AG08396 (cell line): Measurements from ENCODE around the gene KIF16B.
A peak's percentile ranks its signal among the peaks of the same experiment; 100 is the strongest.
"Not testable (repeated sequence)": the region's sequence is repeated elsewhere in the genome, so short reads cannot be mapped to it uniquely, and the experiment has no call there.

Experiments used
- DNase-seq: peaks from one replicate; pipeline ENCODE4 v3.0.0; 2012; ENCODE audit warnings: low spot score, mixed read lengths

The KIF16B gene

GRCh38 chr20:16553684-16554083 is 19.6 kb downstream of the KIF16B start:
- DNase-seq: no peak

DNA sequence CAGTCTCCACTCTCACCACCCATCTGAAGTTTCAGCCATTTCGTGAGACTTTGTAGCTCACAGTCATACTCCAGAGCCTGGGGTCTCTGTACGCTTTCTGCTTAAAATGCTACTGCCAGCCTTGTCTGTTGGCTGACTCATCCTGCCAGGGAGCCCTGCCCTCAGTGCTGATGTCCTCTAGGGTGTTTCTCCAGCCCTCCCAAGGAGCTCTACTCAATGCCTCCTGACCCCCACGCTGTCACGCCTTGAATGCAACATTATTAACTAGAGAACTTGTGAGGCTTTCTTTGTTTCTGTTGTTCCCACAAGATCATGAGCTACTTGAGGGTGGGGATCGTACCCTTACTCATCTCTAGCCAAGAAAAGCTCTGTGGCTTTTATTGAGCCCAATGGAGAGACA is 20.1 kb downstream of the KIF16B start:
- DNase-seq: no peak

GRCh38 chr20:16552015-16552414 is 21.2 kb downstream of the KIF16B start:
- DNase-seq: no peak

DNA sequence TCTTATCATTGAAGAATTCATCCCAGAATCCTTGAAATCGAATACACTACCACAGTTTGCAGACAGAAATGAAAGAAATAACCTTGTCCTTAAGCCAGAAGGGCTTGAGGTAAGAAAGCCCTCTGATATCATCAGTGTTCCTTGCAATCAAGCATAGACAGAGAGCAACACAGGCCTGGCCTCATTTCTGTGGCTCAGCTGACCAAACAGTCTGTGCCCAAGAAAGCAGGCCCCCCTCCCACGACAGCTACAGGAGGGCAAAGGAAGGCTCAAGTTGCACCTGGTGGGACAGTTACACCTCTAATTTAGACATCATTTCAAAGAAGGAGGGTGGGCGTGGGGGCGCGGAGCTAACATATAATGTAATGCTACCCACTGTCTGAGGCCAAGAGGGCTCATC is 21.6 kb downstream of the KIF16B start:
- no peak for DNase-seq

DNA sequence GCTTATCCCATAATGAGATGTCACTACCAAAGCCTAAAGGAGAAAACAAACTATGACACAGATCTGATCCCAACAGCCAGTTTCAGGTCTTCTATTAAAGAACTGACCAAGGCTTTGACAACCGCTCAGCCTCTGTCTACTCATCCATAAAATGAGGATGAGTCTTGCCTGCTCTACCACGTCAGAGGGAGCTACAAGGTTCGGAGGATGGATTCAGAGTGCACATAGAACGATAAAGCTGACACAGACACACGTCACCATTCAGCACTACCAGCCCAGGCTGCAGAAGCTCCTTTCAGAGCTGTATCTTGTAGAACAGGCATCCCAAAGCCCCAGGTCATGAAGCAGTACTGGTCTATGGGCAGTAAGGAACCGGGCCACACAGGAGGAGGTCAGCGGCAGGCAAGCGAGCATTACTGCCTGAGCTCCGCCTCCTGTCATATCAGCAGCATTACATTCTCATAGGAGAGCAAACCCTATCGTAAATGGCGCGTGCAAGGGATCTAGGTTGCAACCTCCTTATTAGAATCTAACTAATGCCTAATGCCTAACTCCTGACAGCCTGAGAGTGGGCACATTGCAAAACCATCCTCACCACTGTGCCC is 25.1 kb downstream of the KIF16B start:
- DNase-seq: no peak

DNA sequence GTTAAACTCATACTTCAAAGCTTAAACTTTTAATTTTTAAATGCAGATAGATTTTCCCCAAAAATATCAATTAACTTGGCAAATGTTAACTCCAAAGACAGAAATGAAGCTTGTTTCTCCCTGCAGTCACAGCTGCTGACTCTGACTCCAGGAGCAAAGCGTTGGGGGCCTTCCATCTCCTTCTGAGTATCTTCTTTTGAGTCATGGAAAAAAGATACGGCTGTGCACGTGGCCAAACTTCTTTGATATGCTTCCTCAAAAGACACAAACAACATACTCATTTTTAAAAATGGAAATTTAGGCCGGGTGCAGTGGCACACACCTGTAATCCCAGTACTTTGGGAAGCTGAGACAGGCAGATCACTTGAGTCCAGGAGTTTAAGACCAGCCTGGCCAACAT is 28.3 kb downstream of the KIF16B start:
- no peak for DNase-seq

DNA sequence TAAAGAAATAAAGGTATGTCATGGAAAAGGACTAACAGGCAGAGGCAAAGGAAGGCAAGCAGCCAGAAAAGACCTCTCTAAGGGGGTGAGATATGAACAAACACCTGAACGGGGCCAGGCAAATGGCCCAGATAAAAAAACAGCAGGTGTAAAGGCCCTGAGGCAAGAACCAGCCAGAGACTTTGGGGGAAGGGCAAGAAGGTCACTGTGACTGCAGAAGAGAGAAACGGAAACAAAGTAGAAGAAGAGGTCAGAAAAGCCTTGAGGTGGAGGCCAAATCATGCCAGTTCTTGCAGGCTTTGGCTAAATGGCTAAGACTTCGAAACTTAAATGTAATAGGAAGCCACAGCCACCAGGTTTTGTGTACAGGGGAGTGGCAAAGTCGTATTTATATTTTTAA is 30.8 kb downstream of the KIF16B start:
- DNase-seq: no peak

DNA sequence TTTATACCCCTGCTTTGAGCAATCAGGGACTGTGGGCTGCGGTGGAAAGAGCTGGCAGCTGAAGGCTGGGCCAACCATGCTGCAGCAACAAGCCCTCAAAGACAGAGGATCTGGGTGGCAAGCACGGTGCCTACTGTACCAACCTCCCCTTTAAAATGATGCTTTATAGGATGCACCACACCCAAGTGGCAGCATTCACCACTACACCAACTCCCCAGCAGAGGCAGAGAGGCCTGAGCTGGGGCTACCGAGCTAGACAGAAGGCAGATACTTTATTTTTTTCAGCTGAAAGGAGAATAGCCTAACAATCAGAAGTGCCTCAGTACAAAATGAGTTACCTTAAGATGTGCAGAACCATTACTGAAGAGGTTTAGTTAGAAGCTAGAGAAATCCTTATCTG is 31.4 kb downstream of the KIF16B start:
- no peak for DNase-seq

DNA sequence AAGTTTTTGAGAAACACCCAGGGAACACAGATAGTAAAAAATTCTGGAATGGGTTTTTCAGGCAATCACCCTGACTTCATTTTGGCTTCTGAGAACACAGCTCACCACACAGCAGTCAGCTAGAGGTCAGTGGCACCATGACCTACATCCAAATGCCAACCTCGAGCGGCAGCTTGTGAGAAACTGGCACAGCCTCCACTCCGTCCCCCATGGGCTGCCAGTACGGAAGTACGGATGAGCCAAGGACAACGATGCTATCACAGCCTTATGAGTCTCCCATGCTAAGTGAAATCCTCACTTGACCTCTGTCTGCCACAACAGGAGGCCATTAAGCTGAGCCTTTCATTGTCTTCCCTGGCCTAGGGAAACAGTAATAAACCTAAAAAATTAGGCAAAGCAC is 32.0 kb downstream of the KIF16B start:
- no peak for DNase-seq

DNA sequence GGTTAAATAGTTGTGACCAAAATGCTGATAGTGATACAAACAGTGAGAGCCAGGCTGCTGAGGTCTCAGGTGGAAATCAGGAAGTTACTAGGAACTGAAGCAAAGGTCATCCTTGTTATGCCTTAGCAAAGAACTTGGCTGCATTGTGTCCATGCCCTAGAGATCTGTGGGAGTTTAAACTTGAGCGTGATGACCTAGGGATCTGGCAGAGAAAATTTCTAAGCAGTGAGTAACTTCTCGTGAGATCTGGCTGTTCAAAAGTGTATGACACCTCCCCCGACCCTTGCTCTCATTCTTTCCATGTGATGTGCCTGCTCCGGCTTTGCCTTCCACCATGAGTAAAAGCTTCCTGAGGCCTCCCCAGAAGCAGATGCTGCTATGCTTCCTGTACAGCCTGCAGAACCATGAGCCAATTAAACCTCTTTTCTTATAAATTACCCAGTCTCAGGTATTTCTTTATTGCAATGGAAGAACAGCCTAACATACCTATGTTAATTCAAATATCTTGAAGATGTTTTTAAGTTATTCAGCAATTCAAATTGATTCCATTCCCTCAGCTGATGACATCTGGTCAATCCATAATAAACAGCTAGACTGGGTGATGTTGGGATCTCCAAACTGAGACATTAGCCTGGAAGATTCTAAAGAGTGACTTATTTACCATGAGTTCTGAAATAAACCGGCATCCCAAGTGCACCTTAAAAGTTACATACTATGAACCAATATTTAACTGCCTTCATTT is 33.8 kb downstream of the KIF16B start:
- DNase-seq: no peak

DNA sequence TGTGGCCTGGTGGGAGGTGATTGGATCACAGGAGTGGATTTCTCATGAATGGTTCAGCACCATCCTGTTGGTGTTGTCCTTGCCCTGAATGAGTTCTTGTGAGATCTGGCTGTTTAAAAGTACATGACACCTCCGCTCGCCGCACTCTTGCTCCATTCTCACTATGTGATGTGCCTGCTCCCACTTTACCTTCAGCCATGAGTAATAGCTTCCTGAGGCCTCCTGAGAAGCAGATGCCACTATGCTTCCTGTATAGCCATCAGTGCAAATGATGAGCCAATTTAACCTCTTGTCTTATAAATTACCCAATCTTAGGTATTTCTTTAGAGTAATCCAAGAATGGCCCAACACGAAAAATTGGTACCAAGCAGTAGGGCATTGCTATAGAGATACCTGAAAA is 34.5 kb downstream of the KIF16B start:
- DNase-seq: no peak

GRCh38 chr20:16537918-16538317 is 35.3 kb downstream of the KIF16B start:
- DNase-seq: no peak

- no peak for DNase-seq
Observed at GRCh38 chr20:16537025-16537665, 36.1 kb downstream of the KIF16B start.

DNA sequence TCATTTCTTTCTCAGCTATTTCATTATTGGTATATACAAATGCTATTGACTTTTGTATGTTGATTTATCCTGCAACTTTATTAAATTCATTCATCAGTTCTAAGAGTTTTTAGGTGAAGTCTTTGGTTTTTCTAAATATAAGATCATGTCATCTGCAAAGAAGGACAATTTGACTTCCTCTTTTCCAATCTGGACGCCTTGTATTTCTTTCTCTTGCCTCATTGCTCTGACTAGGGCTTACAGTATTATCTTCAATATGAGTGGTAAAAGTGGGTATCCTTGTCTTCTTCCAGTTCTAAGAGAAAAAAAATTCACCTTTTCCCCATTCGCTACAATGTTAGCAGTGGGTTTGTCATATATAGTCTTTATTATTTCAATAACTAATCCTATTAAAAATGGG is 38.0 kb downstream of the KIF16B start:
- DNase-seq: no peak

DNA sequence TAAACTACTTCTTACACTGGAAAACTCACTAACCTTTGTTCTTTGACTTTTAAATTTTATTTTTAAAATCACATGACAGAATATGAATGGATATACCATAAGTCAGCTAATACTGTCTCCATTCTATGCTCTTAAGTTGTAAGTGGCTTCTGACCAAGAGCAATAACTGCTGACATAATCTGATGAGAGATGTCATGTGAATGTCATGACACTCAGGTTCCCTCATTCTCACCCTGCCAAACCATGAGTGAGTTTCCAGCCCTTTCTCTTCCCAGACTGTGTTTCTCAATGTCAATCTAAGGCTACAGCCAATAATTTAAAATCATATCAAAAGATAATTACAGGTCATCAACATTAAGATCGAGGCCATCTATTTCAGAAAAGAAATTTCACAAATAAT is 39.7 kb downstream of the KIF16B start:
- DNase-seq: no peak

DNA sequence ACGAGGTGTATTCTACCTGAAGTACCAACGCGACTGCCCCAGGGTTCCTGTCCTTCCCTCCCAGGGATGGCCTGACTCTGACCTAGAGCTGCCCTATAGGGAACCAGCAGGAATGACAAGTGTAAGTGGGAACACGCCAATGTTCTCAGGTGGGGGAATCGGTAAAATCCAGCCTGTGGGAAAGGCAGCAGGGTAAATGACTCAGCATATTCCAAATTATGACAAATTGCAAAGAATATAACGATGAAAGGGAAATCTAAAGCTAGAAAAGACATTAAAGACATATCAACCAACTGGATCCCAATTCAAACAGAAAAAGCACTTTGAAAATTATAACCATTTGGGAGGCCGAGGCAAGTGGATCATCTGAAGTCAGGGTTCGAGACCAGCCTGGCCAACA is 41.8 kb downstream of the KIF16B start:
- DNase-seq: no peak

- peak; percentile 23 for DNase-seq
Observed at GRCh38 chr20:16530201-16530681, 43.0 kb downstream of the KIF16B start.

- peak; percentile 81 for DNase-seq
Observed at GRCh38 chr20:16528078-16528477, 45.2 kb downstream of the KIF16B start.

DNA sequence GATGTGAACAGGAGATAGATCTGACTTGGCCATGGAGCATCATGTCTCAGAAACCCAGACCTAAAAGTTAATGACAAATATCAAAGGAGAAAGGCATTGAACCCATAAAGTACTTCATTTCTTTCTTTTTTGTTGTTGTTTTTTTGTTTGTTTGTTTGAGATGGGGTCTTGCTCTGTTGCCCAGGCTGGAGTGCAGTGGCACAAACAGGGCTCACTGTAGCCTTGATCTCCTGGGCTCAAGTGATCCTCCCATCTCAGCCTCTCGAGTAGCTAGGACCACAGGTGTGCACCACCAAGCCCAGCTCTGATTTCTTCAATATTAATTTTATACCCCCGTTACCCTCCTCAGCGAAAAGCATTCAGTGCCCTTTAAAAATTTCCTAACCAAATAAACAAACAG is 45.8 kb downstream of the KIF16B start:
- DNase-seq: no peak

DNA sequence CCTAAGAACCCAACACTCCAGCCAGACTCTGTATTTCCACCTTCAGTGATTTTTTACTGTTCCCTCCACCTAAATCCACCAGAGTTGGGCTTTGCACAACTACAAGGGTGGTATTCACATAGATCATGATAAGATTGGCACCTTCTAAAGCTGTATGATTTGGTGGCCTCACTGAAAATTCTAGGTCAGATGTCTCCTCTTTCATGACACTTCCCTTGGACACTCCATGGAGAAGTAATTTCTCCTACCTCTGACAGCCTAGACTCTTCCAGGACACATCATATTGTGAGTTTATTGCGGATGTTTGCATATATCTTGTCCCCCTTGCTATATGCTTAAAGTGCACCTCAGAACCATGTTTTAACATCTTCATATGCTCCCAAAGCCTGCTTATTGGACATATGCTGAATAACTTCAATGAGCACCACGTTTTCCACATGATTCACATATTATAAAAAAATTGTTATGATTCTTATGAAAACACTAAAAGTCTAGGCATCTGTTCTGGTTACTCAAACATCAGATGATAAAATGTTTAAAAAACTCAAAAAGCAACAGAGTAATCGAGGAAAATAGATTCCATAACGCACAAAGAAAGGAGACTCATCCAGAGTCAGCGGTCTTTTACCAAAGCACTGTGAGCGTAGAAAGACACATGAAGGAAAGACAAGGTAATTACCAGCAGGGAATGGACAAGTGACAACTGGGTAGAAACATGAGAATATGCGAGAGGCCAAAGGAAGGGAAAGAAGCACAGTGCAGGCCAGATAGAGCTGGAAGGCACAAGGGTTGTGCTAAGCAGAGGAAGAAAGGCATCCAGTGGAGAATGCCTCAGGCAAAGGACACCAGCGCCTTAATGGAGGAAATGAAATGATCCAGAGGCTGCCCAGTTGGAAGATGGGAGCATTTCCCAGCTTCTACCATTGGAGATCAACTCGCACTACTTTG is 46.5 kb downstream of the KIF16B start:
- no peak for DNase-seq

DNA sequence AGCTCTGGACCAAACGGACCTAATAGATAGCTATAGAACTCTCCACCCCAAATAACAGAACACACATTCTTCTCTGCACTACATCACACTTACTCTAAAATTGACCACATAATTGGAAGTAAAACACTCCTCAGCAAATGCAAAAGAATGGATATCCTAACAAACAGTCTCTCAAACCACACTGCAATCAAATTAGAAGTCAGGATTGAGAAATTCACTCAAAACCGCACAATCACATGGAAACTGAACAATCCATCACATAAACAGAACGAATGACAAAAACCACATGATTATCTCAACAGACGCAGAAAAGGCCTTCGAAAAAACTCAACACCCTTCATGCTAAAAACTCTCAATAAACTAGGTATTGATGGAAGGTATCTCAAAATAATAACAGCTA is 50.6 kb downstream of the KIF16B start:
- not testable (repeated sequence) for DNase-seq

DNA sequence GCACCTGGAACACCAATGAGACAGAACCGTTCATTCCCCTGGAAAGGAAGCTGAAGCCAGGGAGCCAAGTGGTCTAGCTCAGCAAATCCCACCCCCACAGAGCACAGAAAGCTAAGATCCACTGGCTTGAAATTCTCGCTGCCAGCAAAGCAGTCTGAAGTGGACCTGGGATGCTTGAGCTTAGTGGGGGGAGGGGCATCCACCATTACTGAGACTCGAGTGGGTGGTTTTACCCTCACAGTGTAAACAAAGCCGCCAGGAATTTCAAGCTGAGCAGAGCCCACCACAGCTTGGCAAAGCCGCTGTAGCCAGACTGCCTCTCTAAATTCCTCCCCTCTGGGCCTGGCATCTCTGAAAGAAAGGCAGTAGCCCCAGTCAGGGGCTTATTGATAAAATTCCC is 53.1 kb downstream of the KIF16B start:
- no peak for DNase-seq
